ENCODE measurements around the gene OGFR. TPM values are rescaled to one million over a fixed set of nuclear protein-coding genes. Genes with fewer than 3 reads are reported as not detected.

Gene OGFR
- total RNA-seq, 1 experiment from 2014 or later = 78.9 TPM

DNA sequence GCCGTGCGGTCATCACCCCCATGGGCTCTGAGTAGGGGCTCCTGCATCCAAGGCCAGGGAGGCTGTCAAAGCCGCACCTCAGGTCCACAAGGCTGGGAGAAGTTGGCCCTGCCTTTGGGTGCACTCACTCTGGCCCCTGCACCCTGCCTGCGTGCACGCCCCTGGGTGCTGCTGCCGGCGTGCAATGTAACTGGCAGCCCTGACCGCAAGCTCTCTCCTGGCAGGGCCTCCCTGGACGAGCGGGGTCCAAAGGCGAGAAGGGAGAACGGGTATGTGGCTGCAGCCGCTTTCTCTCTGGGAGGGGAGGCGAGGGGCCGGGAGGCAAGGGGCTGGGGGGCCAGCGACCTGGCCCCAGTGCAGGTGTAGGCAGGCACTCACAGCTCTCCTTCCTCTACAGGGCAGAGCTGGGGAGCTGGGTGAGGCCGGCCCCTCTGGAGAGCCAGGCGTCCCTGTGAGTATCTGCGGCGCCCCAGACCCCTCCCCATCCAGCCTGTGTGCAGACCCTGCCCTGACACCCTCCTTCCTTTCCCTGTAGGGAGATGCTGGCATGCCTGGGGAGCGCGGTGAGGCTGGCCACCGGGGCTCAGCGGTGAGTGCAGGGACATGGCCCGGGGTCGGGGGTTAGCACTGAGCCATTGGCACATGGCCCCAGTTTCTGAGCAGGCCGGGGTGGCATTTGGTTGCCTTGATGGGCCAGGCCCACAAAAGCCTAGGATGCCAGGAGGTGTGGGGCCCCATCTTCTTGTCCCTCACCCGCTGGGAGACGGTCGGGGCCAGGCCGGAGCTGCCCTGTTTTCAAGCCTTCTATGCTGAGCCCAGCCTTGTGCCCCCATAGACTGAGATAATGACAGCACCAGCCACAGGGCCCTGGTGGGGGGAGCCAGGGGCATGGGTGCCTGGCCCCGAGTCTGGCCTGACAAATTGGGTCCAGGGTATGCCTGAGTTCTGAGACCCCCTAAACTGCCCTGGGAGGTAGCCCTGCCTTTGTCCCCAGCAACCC lies 24.9 kb downstream of the OGFR start:
- TF ChIP-seq EZH2 (IDR thresholded peaks at IDR 0.05; ENCODE audit: low read length, unreplicated experiment) (no peak), EZH2phosphoT487 (IDR thresholded peaks at IDR 0.05; ENCODE audit: borderline replicate concordance, low read length) (no peak)
- TF ChIP-seq, protein P1, sequence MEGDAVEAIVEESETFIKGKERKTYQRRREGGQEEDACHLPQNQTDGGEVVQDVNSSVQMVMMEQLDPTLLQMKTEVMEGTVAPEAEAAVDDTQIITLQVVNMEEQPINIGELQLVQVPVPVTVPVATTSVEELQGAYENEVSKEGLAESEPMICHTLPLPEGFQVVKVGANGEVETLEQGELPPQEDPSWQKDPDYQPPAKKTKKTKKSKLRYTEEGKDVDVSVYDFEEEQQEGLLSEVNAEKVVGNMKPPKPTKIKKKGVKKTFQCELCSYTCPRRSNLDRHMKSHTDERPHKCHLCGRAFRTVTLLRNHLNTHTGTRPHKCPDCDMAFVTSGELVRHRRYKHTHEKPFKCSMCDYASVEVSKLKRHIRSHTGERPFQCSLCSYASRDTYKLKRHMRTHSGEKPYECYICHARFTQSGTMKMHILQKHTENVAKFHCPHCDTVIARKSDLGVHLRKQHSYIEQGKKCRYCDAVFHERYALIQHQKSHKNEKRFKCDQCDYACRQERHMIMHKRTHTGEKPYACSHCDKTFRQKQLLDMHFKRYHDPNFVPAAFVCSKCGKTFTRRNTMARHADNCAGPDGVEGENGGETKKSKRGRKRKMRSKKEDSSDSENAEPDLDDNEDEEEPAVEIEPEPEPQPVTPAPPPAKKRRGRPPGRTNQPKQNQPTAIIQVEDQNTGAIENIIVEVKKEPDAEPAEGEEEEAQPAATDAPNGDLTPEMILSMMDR (conservative IDR thresholded peaks at IDR 0.05; ENCODE audit: low read depth, low read length) = no peak
- intact Hi-C loops (cut with micrococcal nuclease) = loop anchor here (10.0 kb wide), 1 partner anchor 95 kb away; the partner anchor contains the start of gene DIDO1
- DNase-seq (no peak), ATAC-seq (no peak)
- Histone ChIP-seq H3K9ac (ENCODE audit: low read length) (no peak overlapping the region), H3K4me3 (ENCODE audit: low read length) (no peak overlapping the region), H3K9me2 (replicated peaks; ENCODE audit: low read length) (no peaks in the 10 kb centered on the region), H3K79me2 (ENCODE audit: low read length) (no peaks in the 10 kb centered on the region), H3K4me1 (ENCODE audit: insufficient read depth, low read length) (peaks cover 19% of the 10 kb centered on the region), H3K9me3 (ENCODE audit: low read length) (no peaks in the 10 kb centered on the region), H3K4me2 (ENCODE audit: low read length) (no peak overlapping the region), H4K20me1 (ENCODE audit: low read length) (no peaks in the 10 kb centered on the region), H3K27me3 (ENCODE audit: low read length) (no peaks in the 10 kb centered on the region), H3K27ac (ENCODE audit: low read length) (no peak overlapping the region), H3F3A (ENCODE audit: low read length, unreplicated experiment) (no peaks in the 10 kb centered on the region), H2AFZ (ENCODE audit: low read length) (no peak overlapping the region), H3K36me3 (ENCODE audit: low read depth, low read length) (no peaks in the 10 kb centered on the region)
- CTCF ChIA-PET = no interaction called here
- no TSS peak for BruUV-seq (replicated peaks)
- POLR2A ChIA-PET (ENCODE audit: unreplicated experiment) = no interaction called here

DNA sequence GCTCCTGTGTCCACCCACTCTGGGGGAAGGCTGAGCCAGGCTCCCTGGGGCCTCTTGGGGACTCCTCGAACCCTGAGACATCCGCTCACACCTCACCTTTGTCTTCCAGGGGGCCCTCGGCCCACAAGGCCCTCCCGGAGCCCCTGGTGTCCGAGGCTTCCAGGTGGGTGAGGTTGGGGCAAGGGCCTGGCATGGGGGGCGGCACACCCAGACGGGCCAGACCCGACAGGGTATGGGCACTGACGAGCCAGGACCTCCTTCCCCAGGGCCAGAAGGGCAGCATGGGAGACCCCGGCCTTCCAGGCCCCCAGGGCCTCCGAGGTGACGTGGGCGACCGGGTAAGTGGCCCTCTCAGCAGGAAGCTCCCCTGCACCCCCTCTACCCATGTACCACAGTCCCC lies 25.6 kb downstream of the OGFR start:
- intact Hi-C loops (cut with micrococcal nuclease) = no loop called here
- no peak for ATAC-seq
- no peaks in the 10 kb centered on the region for H4K20me1 ChIP-seq (ENCODE audit: low read length)
- no peak overlapping the region for H3K27ac ChIP-seq (ENCODE audit: low read length)
- no peaks in the 10 kb centered on the region for H3K9me2 ChIP-seq (replicated peaks; ENCODE audit: low read length)
- H3K4me2 ChIP-seq (ENCODE audit: low read length) = no peak overlapping the region
- no peak for DNase-seq
- TF ChIP-seq EZH2 (IDR thresholded peaks at IDR 0.05; ENCODE audit: low read length, unreplicated experiment) (no peak), EZH2phosphoT487 (IDR thresholded peaks at IDR 0.05; ENCODE audit: borderline replicate concordance, low read length) (no peak)
- TF ChIP-seq, protein P1 (conservative IDR thresholded peaks at IDR 0.05; ENCODE audit: low read depth, low read length) = no peak
- no TSS peak for BruUV-seq (replicated peaks)
- H3K4me1 ChIP-seq (ENCODE audit: insufficient read depth, low read length) = peaks cover 16% of the 10 kb centered on the region
- no peaks in the 10 kb centered on the region for H3F3A ChIP-seq (ENCODE audit: low read length, unreplicated experiment)
- no peak overlapping the region for H2AFZ ChIP-seq (ENCODE audit: low read length)
- no peak overlapping the region for H3K4me3 ChIP-seq (ENCODE audit: low read length)
- H3K9ac ChIP-seq (ENCODE audit: low read length) = no peak overlapping the region
- H3K36me3 ChIP-seq (ENCODE audit: low read depth, low read length) = no peaks in the 10 kb centered on the region
- H3K9me3 ChIP-seq (ENCODE audit: low read length) = no peaks in the 10 kb centered on the region
- CTCF ChIA-PET = no interaction called here
- POLR2A ChIA-PET (ENCODE audit: unreplicated experiment) = no interaction called here
- no peaks in the 10 kb centered on the region for H3K27me3 ChIP-seq (ENCODE audit: low read length)
- no peaks in the 10 kb centered on the region for H3K79me2 ChIP-seq (ENCODE audit: low read length)

DNA sequence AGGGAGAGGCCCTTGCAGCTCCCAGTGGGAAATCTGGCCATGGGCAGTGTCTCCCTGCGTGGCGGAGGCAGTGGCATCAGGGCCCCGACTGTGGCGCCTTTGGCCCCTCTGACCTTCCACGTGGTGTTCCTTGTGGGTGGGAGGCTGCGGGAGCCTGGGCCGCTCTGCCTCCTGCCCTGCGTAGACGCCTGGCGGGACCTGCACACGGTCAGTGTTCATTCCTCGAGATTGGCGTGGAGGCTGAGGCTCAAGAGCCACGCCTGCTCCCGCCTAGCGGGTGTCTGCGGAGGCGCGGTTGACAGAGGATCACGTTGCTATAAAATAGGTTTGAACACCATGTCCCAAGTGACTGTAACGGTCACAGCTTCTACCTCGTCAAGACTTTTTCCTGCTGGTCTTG lies 26.2 kb downstream of the OGFR start:
- no TSS peak for BruUV-seq (replicated peaks)
- CTCF ChIA-PET = no interaction called here

More for the DNA sequence above, 26.2 kb downstream of the OGFR start:
- Histone ChIP-seq H3K9ac (ENCODE audit: low read length) (no peak overlapping the region), H3K36me3 (ENCODE audit: low read depth, low read length) (no peaks in the 10 kb centered on the region), H2AFZ (ENCODE audit: low read length) (no peak overlapping the region), H3K9me3 (ENCODE audit: low read length) (no peaks in the 10 kb centered on the region), H4K20me1 (ENCODE audit: low read length) (no peaks in the 10 kb centered on the region), H3K4me2 (ENCODE audit: low read length) (no peak overlapping the region), H3F3A (ENCODE audit: low read length, unreplicated experiment) (no peaks in the 10 kb centered on the region), H3K4me3 (ENCODE audit: low read length) (no peak overlapping the region), H3K79me2 (ENCODE audit: low read length) (no peaks in the 10 kb centered on the region), H3K9me2 (replicated peaks; ENCODE audit: low read length) (no peaks in the 10 kb centered on the region), H3K27me3 (ENCODE audit: low read length) (no peaks in the 10 kb centered on the region), H3K4me1 (ENCODE audit: insufficient read depth, low read length) (peaks cover 20% of the 10 kb centered on the region), H3K27ac (ENCODE audit: low read length) (no peak overlapping the region)
- ATAC-seq (no peak), DNase-seq (no peak)
- intact Hi-C loops (cut with micrococcal nuclease) = no loop called here
- POLR2A ChIA-PET (ENCODE audit: unreplicated experiment) = no interaction called here
- TF ChIP-seq EZH2 (IDR thresholded peaks at IDR 0.05; ENCODE audit: low read length, unreplicated experiment) = no peak
- TF ChIP-seq, protein P1 (conservative IDR thresholded peaks at IDR 0.05; ENCODE audit: low read depth, low read length) = no peak
- no peak for TF ChIP-seq EZH2phosphoT487 (IDR thresholded peaks at IDR 0.05; ENCODE audit: borderline replicate concordance, low read length)

Data from PC-3 (cell line).